Colonic mucosa (tissue), 4 donors: ENCODE data around the gene C1RL. TPM values are rescaled to one million over a fixed set of nuclear protein-coding genes. Genes with fewer than 3 reads are reported as not detected.

Experiments
- DNase-seq: peaks from one replicate; pipeline ENCODE4 v3.0.0-alpha.2; 2020
- H3K27ac ChIP-seq: fragments of 200-600 bp; one replicate; pipeline ENCODE4 v1.8.0; 2021
- H3K27me3 ChIP-seq: fragments of 200-600 bp; one replicate; pipeline ENCODE4 v1.8.0; 2021
- H3K36me3 ChIP-seq: fragments of 200-600 bp; one replicate; pipeline ENCODE4 v1.8.0; 2021
- H3K4me1 ChIP-seq: fragments of 200-600 bp; one replicate; pipeline ENCODE4 v1.8.0; 2021; ENCODE audit warnings: mild to moderate bottlenecking
- H3K4me3 ChIP-seq: fragments of 200-600 bp; one replicate; pipeline ENCODE4 v1.8.0; 2021
- H3K9ac ChIP-seq, 2 donors: one replicate each; pipeline ENCODE4 v1.7.0; 2013; ENCODE audit warnings: control low read depth in 2 of 2, low read depth in 2 of 2, low read length in 2 of 2
- H3K9me3 ChIP-seq: fragments of 200-600 bp; one replicate; pipeline ENCODE4 v1.8.0; 2021
- CTCF ChIP-seq: fragments of 200-600 bp; IDR thresholded peaks from one replicate; pipeline ENCODE4 v1.8.0; 2022; ENCODE audit warnings: antibody characterized with exemption, mild to moderate bottlenecking
- intact Hi-C: fragments of 100-400 bp; cut with DNase I; formaldehyde crosslinking; loops from one replicate; pipeline ENCODE4 v1.14.1; 2022
- total RNA-seq, 2 donors: library from RNA; stranded (reverse); fragmentation: NEBNext Ultra II Directional in 1 of 2; extraction: Animal tissue kit (Norgen Biotek cat#: 25700) in 1 of 2; gene quantifications; one replicate each; pipeline ENCODE4 v1.2.1, GENCODE V29; 2021
- donor health status: healthy.
- donor health status: DM: no; HTN: no; CAD: no.
- donor health status: DM: no; HTN: no; CAD: no.

C1RL gene
- total RNA-seq, 2 donors from 2014 or later: 39.5 to 39.7 TPM

- Histone ChIP-seq H3K4me3 (no peak overlapping the region), H3K4me1 (peaks cover 6% of the 10 kb centered on the region), H3K9me3 (no peaks in the 10 kb centered on the region), H3K36me3 (no peaks in the 10 kb centered on the region), H3K27me3 (no peaks in the 10 kb centered on the region), H3K27ac (no peak overlapping the region), H3K9ac (no peak overlapping the region)
- DNase-seq: no peak
- TF ChIP-seq CTCF: no peak
- intact Hi-C loops: no loop called here
Measured at GRCh38 chr12:7114008-7114407, 5.0 kb upstream of the C1RL start.

- intact Hi-C loops: no loop called here
- Histone ChIP-seq H3K4me1 (peaks cover 6% of the 10 kb centered on the region), H3K9me3 (no peaks in the 10 kb centered on the region), H3K9ac (no peak overlapping the region), H3K27me3 (no peaks in the 10 kb centered on the region), H3K27ac (no peak overlapping the region), H3K36me3 (no peaks in the 10 kb centered on the region), H3K4me3 (no peak overlapping the region)
- DNase-seq: no peak
- TF ChIP-seq CTCF: peak; percentile 93
Measured at GRCh38 chr12:7113389-7113871, 4.4 kb upstream of the C1RL start.

- intact Hi-C loops: no loop called here
- Histone ChIP-seq H3K4me1 (peaks cover 6% of the 10 kb centered on the region), H3K27ac (no peak overlapping the region), H3K36me3 (no peaks in the 10 kb centered on the region), H3K9me3 (no peaks in the 10 kb centered on the region), H3K9ac (no peak overlapping the region), H3K4me3 (no peak overlapping the region), H3K27me3 (no peaks in the 10 kb centered on the region)
- TF ChIP-seq CTCF: no peak
- no peak for DNase-seq
Measured at GRCh38 chr12:7112041-7112440, 3.0 kb upstream of the C1RL start.

- no peak for TF ChIP-seq CTCF
- peaks cover 6% of the 10 kb centered on the region for H3K4me1 ChIP-seq
- H3K9ac ChIP-seq: no peak overlapping the region
- no peak for DNase-seq
- H3K27ac ChIP-seq: no peak overlapping the region
- no peak overlapping the region for H3K4me3 ChIP-seq
- intact Hi-C loops: no loop called here
- H3K27me3 ChIP-seq: no peaks in the 10 kb centered on the region
- H3K9me3 ChIP-seq: no peaks in the 10 kb centered on the region
- H3K36me3 ChIP-seq: no peaks in the 10 kb centered on the region
Measured at GRCh38 chr12:7110661-7111060, 1.6 kb upstream of the C1RL start.

GRCh38 chr12:7109572-7109920 is 532 bp upstream of the C1RL start:
- Histone ChIP-seq H3K9me3 (no peaks in the 10 kb centered on the region), H3K4me1 (peaks cover 6% of the 10 kb centered on the region), H3K27me3 (no peaks in the 10 kb centered on the region), H3K27ac (peak overlapping the region; percentile 96), H3K4me3 (peak overlapping the region; percentile 61), H3K36me3 (peaks cover 3% of the 10 kb centered on the region), H3K9ac (peak overlapping the region; percentile 19 to 93)
- intact Hi-C loops: no loop called here
- no peak for DNase-seq
- no peak for TF ChIP-seq CTCF
